Measurements from ENCODE around the gene C9orf153.

DNA sequence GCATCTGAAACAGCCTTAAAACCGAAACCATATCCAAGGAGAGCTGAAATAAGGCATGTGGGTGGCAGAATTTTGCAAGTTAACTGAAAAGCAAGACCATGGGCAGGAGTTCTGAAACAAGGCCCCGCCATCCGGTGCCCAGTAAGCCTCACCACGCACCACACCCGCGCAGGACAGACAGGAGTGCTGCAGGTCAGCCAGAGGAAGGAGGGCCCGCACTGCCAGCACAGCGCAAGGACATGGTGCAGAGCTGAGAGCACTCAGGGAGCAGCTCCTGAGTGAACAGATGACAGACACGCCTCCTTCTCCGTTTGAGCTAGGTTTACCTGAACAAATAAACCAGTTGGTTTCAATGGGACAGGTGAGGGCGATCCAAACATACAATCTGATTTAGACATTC, 39.4 kb upstream of the C9orf153 start:
- no peak for TF ChIP-seq EZH2 (IDR thresholded peaks at IDR 0.05; ENCODE audit: borderline replicate concordance, insufficient read depth, low read depth, low read length, poor library complexity, severe bottlenecking)
- TF ChIP-seq, protein P1, sequence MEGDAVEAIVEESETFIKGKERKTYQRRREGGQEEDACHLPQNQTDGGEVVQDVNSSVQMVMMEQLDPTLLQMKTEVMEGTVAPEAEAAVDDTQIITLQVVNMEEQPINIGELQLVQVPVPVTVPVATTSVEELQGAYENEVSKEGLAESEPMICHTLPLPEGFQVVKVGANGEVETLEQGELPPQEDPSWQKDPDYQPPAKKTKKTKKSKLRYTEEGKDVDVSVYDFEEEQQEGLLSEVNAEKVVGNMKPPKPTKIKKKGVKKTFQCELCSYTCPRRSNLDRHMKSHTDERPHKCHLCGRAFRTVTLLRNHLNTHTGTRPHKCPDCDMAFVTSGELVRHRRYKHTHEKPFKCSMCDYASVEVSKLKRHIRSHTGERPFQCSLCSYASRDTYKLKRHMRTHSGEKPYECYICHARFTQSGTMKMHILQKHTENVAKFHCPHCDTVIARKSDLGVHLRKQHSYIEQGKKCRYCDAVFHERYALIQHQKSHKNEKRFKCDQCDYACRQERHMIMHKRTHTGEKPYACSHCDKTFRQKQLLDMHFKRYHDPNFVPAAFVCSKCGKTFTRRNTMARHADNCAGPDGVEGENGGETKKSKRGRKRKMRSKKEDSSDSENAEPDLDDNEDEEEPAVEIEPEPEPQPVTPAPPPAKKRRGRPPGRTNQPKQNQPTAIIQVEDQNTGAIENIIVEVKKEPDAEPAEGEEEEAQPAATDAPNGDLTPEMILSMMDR (IDR thresholded peaks at IDR 0.05), result no peak
